Measurements from ENCODE around the gene PLIN5. TPM values are rescaled to one million over a fixed set of nuclear protein-coding genes. Genes with fewer than 3 reads are reported as not detected.

PLIN5 gene
- total RNA-seq, 1 experiment from 2014 or later = 3.9 TPM

DNA sequence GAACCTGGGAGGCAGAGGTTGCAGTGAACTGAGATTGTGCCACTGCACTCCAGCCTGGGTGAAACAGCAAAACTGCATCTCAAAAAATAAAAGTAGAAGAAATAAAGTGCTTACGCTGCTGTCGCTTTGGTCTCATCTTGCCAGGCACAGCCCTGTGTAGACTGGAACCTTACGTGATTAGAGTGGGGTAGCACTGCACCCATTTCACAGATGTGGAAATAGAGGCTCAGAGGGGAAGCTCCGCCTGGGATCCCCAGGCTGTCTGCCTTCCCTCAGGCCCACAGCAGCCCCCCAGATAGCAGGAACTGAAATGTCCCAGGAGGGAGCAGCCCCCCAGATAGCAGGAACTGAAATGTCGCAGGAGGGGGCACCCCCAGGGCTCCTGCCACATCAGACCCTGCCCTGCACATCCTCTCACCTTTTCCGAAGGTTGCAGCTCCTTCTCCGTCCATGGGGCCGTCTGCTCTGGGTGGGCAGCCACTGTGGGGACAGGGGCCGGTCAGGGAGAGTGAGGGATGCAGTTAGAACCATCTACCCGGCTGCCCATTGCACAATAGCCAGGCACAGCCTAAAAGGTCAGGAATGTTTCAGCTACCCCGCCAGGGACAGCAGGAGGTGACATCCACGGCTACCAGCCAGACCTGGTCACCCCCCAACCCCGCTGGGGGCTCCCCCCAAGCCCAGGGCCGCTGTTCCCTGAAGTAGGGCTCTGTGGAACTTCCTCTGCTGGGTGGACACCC, 18.7 kb downstream of the PLIN5 start:
- Histone ChIP-seq H3K79me2 (ENCODE audit: insufficient read depth, low read length) (no peaks in the 10 kb centered on the region), H3K9me3 (ENCODE audit: control insufficient read depth, low read depth, low read length) (no peaks in the 10 kb centered on the region), H2AK5ac (ENCODE audit: insufficient read length, low read length) (no peak overlapping the region), H4K8ac (replicated peaks; ENCODE audit: insufficient read length, low read depth, low read length) (no peak overlapping the region), H2BK15ac (ENCODE audit: low read depth, low read length) (no peak overlapping the region), H2BK5ac (ENCODE audit: insufficient read length, low read length) (no peak overlapping the region), H3K27me3 (ENCODE audit: insufficient read depth, low read length) (peaks cover 3% of the 10 kb centered on the region; the same call in 1 of the 2 replicates), H3K18ac (ENCODE audit: insufficient read length, low read depth, low read length) (no peak overlapping the region), H3K4me2 (ENCODE audit: insufficient read depth, insufficient read length, low read length) (no peak overlapping the region), H3K23ac (ENCODE audit: insufficient read length, low read depth, low read length) (no peak overlapping the region), H2BK12ac (ENCODE audit: insufficient read length, low read depth, low read length) (no peak overlapping the region), H2BK120ac (ENCODE audit: low read depth, low read length, poor library complexity, severe bottlenecking) (no peak overlapping the region), H4K91ac (ENCODE audit: insufficient read length, low read depth, low read length) (no peak overlapping the region), H3K4ac (ENCODE audit: low read depth, low read length) (no peak overlapping the region), H3K14ac (ENCODE audit: insufficient read depth, low read length) (no peak overlapping the region), H2BK20ac (ENCODE audit: low read depth, low read length, poor library complexity, severe bottlenecking) (no peak overlapping the region), H3K4me1 (ENCODE audit: insufficient read depth, low read length) (no peaks in the 10 kb centered on the region), H3K56ac (ENCODE audit: insufficient read length, low read depth, low read length) (no peak overlapping the region), H3K9ac (ENCODE audit: extremely low read depth, insufficient read length, low read length) (no peak overlapping the region), H3K27ac (ENCODE audit: insufficient read length, low read depth, low read length) (no peak overlapping the region), H4K5ac (ENCODE audit: insufficient read length, low read depth, low read length) (no peak overlapping the region), H3K23me2 (ENCODE audit: insufficient read length, low read depth, low read length, poor library complexity, severe bottlenecking) (no peaks in the 10 kb centered on the region), H4K20me1 (ENCODE audit: control insufficient read depth, insufficient read depth, insufficient read length) (no peaks in the 10 kb centered on the region), H3K79me1 (ENCODE audit: insufficient read depth, low read depth, low read length, poor library complexity, severe bottlenecking) (no peaks in the 10 kb centered on the region), H2AFZ (ENCODE audit: low read length) (no peak overlapping the region), H3T11ph (ENCODE audit: low read length) (no peak overlapping the region)
- no peak for DNase-seq
- no peaks in the 10 kb centered on the region for H3K36me3 Mint-ChIP-seq (ENCODE audit: insufficient read depth in 1 of 3, low read depth in 3 of 3)
- H3K4me3 Mint-ChIP-seq = no peak overlapping the region
- H3K27me3 Mint-ChIP-seq (ENCODE audit: low read depth) = peaks cover 73% of the 10 kb centered on the region
- 0 out of 5 replicates have a peak, but pooled peaks cover 0 to 2% of the 10 kb centered on the region in 2 experiments for H3K9me3 Mint-ChIP-seq
- no peak overlapping the region; a peak in 1 of 7 replicates for H3K27ac Mint-ChIP-seq
- H3K4me1 Mint-ChIP-seq = peaks cover 3 to 7% of the 10 kb centered on the region in 2 experiments; a peak in 3 of 4 replicates
- no CpG with 5 or more reads among the region's 14 CpGs for WGBS (ENCODE audit: extremely low coverage, insufficient read length, low lambda C conversion rate)
- TF ChIP-seq, protein P1, sequence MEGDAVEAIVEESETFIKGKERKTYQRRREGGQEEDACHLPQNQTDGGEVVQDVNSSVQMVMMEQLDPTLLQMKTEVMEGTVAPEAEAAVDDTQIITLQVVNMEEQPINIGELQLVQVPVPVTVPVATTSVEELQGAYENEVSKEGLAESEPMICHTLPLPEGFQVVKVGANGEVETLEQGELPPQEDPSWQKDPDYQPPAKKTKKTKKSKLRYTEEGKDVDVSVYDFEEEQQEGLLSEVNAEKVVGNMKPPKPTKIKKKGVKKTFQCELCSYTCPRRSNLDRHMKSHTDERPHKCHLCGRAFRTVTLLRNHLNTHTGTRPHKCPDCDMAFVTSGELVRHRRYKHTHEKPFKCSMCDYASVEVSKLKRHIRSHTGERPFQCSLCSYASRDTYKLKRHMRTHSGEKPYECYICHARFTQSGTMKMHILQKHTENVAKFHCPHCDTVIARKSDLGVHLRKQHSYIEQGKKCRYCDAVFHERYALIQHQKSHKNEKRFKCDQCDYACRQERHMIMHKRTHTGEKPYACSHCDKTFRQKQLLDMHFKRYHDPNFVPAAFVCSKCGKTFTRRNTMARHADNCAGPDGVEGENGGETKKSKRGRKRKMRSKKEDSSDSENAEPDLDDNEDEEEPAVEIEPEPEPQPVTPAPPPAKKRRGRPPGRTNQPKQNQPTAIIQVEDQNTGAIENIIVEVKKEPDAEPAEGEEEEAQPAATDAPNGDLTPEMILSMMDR (conservative IDR thresholded peaks at IDR 0.05) = no peak
